H1 (cell line): ENCODE data around the gene MSN. TPM values are rescaled to one million over a fixed set of nuclear protein-coding genes. Genes with fewer than 3 reads are reported as not detected.

ENCODE experiments used
- CTCF ChIA-PET: fragments of 300-600 bp; sonication (Branson Sonifier 250); formaldehyde crosslinking; loops from one replicate; lab custom pipeline; 2021; ENCODE audit not compliant: partially characterized antibody; lab: Charles Lee
- POLR2A ChIA-PET: fragments of 300-600 bp; sonication (Branson Sonifier 250); formaldehyde crosslinking; loops from one replicate; lab custom pipeline; 2021; ENCODE audit warnings: inconsistent platforms; ENCODE audit not compliant: partially characterized antibody; lab: Charles Lee
- DNase-seq, 2 experiments: peaks; one replicate each; pipeline versions ENCODE4 v3.0.0 to v3.0.0-alpha.2; 2010 to 2022; ENCODE audit warnings: low spot score in 2 of 2, low read depth in 1 of 2, mixed read lengths in 1 of 2
- FAIRE-seq: peaks from 2 replicates; lab custom pipeline; 2011; peaks lifted over from hg19 to GRCh38; lab: Jason Lieb, UNC
- H2AFZ ChIP-seq: 2 replicates; pipeline ENCODE4 v1.8.1; 2012; ENCODE audit warnings: low read length, inconsistent platforms
- H2AK5ac ChIP-seq: 2 replicates; pipeline ENCODE4 v1.6.1; 2013; ENCODE audit warnings: low read depth, low read length
- H2BK120ac ChIP-seq: replicated peaks from 2 replicates; pipeline ENCODE3; 2013; ENCODE audit warnings: low read depth, low read length, inconsistent platforms
- H2BK12ac ChIP-seq: 2 replicates; pipeline ENCODE4 v1.6.1; 2013; ENCODE audit warnings: low read depth, low read length
- H2BK15ac ChIP-seq: 2 replicates; pipeline ENCODE4 v1.6.1; 2013; ENCODE audit warnings: low read length
- H2BK20ac ChIP-seq: 2 replicates; pipeline ENCODE4 v1.6.1; 2013; ENCODE audit warnings: low read length
- H2BK5ac ChIP-seq: 2 replicates; pipeline ENCODE4 v1.6.1; 2013; ENCODE audit warnings: low read depth, low read length
- H3K14ac ChIP-seq: 2 replicates; pipeline ENCODE4 v1.6.1; 2013; ENCODE audit warnings: inconsistent platforms; ENCODE audit not compliant: insufficient read length
- H3K18ac ChIP-seq: 2 replicates; pipeline ENCODE4 v1.6.1; 2013; ENCODE audit warnings: low read length; ENCODE audit errors: extremely low read depth
- H3K23ac ChIP-seq: 2 replicates; pipeline ENCODE4 v1.6.1; 2013; ENCODE audit warnings: inconsistent platforms; ENCODE audit not compliant: insufficient read length
- H3K23me2 ChIP-seq: 2 replicates; pipeline ENCODE4 v1.6.1; 2013; ENCODE audit warnings: low read depth, low read length
- H3K27ac ChIP-seq: 2 replicates; pipeline ENCODE4 v1.6.1; 2011; ENCODE audit warnings: low read depth, low read length, inconsistent platforms
- H3K27me3 ChIP-seq, 4 experiments: replicated peaks in 1 of 4; 1 replicate in 1 of 4; 2 replicates in 3 of 4; pipeline versions ENCODE4 v1.6.1 to v1.8.1; 2011 to 2013; ENCODE audit warnings: low read length in 3 of 4, mild to moderate bottlenecking in 3 of 4, inconsistent platforms in 2 of 4, mixed read lengths in 2 of 4, moderate library complexity in 1 of 4; ENCODE audit not compliant: control insufficient read depth in 3 of 4, insufficient read depth in 3 of 4; ENCODE audit errors: extremely low read depth in 1 of 4
- H3K36me3 ChIP-seq, 4 experiments: 2 replicates each; pipeline versions ENCODE4 v1.6.1 to v1.8.1; 2011 to 2013; ENCODE audit warnings: mild to moderate bottlenecking in 4 of 4, low read length in 3 of 4, moderate library complexity in 2 of 4, control low read depth in 1 of 4, inconsistent platforms in 1 of 4; ENCODE audit not compliant: insufficient read depth in 4 of 4, control insufficient read depth in 2 of 4
- H3K4ac ChIP-seq: replicated peaks from 2 replicates; pipeline ENCODE3; 2013; ENCODE audit warnings: low read length, low read depth, mixed read lengths, inconsistent platforms; ENCODE audit not compliant: insufficient read length
- H3K4me1 ChIP-seq, 4 experiments: replicated peaks in 1 of 4; 1 replicate in 1 of 4; 2 replicates in 3 of 4; pipeline versions ENCODE4 v1.6.1 to v1.8.1; 2011 to 2013; ENCODE audit warnings: low read length in 3 of 4, inconsistent platforms in 2 of 4, mixed read lengths in 1 of 4; ENCODE audit not compliant: insufficient read depth in 4 of 4, control insufficient read depth in 3 of 4
- H3K4me2 ChIP-seq, 2 experiments: 2 replicates each; pipeline versions ENCODE4 v1.6.1 to v1.8.1; 2011 to 2013; ENCODE audit warnings: low read depth in 2 of 2, low read length in 2 of 2, control low read depth in 1 of 2, inconsistent platforms in 1 of 2, mild to moderate bottlenecking in 1 of 2; ENCODE audit not compliant: insufficient read depth in 1 of 2
- H3K4me3 ChIP-seq, 4 experiments: fragments of 200-600, 300-600 bp in 1 of 4; sonication (generic), shearing (Covaris generic), sonication (Bioruptor Twin) in 1 of 4; 2 replicates each; pipeline versions ENCODE4 v1.5.1 to v1.8.1; 2011 to 2016; ENCODE audit warnings: low read length in 4 of 4, low read depth in 3 of 4, control low read depth in 2 of 4, inconsistent platforms in 2 of 4, mild to moderate bottlenecking in 2 of 4, mixed read lengths in 1 of 4, moderate library complexity in 1 of 4; ENCODE audit not compliant: insufficient read depth in 2 of 4; ENCODE audit errors: extremely low read depth in 1 of 4
- H3K56ac ChIP-seq: replicated peaks from 2 replicates; pipeline ENCODE3; 2013; ENCODE audit warnings: low read depth, mild to moderate bottlenecking, mixed read lengths, low read length, inconsistent platforms; ENCODE audit not compliant: insufficient read length
- H3K79me1 ChIP-seq: 2 replicates; pipeline ENCODE4 v1.6.1; 2013; ENCODE audit warnings: low read depth, low read length, control low read depth
- H3K79me2 ChIP-seq, 2 experiments: 2 replicates each; pipeline versions ENCODE4 v1.6.1 to v1.8.1; 2012 to 2013; ENCODE audit warnings: low read length in 2 of 2, mild to moderate bottlenecking in 2 of 2, inconsistent platforms in 1 of 2; ENCODE audit not compliant: insufficient read depth in 2 of 2, control insufficient read depth in 1 of 2
- H3K9ac ChIP-seq, 4 experiments: replicated peaks in 1 of 4; 1 replicate in 1 of 4; 2 replicates in 3 of 4; pipeline versions ENCODE4 v1.6.1 to v1.8.1; 2011 to 2013; ENCODE audit warnings: low read depth in 3 of 4, low read length in 3 of 4, control low read depth in 2 of 4, mild to moderate bottlenecking in 2 of 4, moderate library complexity in 2 of 4, inconsistent platforms in 1 of 4; ENCODE audit errors: extremely low read depth in 1 of 4
- H3K9me3 ChIP-seq, 2 experiments: 2 replicates each; pipeline versions ENCODE4 v1.6.1 to v1.8.1; 2012 to 2013; ENCODE audit warnings: mild to moderate bottlenecking in 2 of 2, moderate library complexity in 2 of 2, control low read depth in 1 of 2, inconsistent platforms in 1 of 2, low read depth in 1 of 2, low read length in 1 of 2, mixed read lengths in 1 of 2; ENCODE audit not compliant: insufficient read depth in 2 of 2
- H4K20me1 ChIP-seq, 2 experiments: replicated peaks in 1 of 2; 2 replicates each; pipeline versions ENCODE3 to v1.8.1; 2011 to 2013; ENCODE audit warnings: inconsistent platforms in 2 of 2, low read length in 2 of 2, mild to moderate bottlenecking in 1 of 2; ENCODE audit not compliant: insufficient read depth in 2 of 2, control insufficient read depth in 1 of 2
- H4K5ac ChIP-seq: 2 replicates; pipeline ENCODE4 v1.6.1; 2013; ENCODE audit warnings: low read length, low read depth, mixed read lengths, inconsistent platforms; ENCODE audit not compliant: insufficient read length
- H4K8ac ChIP-seq: 2 replicates; pipeline ENCODE4 v1.8.0; 2013; ENCODE audit warnings: mild to moderate bottlenecking, moderate library complexity, low read length, inconsistent platforms; ENCODE audit not compliant: insufficient read depth; ENCODE audit errors: extremely low read depth
- H4K91ac ChIP-seq: replicated peaks from 2 replicates; pipeline ENCODE3; 2013; ENCODE audit warnings: low read length, mixed read lengths, inconsistent platforms; ENCODE audit not compliant: insufficient read length
- ASH2L ChIP-seq: fragments of 200-600, 300-600 bp; sonication (generic); IDR thresholded peaks from one replicate; pipeline ENCODE4 v1.7.1; 2017; ENCODE audit warnings: low read length
- BRCA1 ChIP-seq: IDR thresholded peaks from 2 replicates; pipeline ENCODE4 v1.6.1; 2012; ENCODE audit warnings: low read depth, low read length, improper control_type of control experiment
- CHD2 ChIP-seq: IDR thresholded peaks from 2 replicates; pipeline ENCODE4 v1.6.1; 2012; ENCODE audit warnings: low read length, improper control_type of control experiment
- EGR1 ChIP-seq: IDR thresholded peaks from 2 replicates; pipeline ENCODE4 v1.6.1; 2011; ENCODE audit warnings: low read depth, low read length, borderline replicate concordance
- EZH2 ChIP-seq: fragments of 200-600 bp; sonication (generic); IDR thresholded peaks from 2 replicates; pipeline ENCODE4 v1.7.1; 2012; ENCODE audit warnings: low read depth, mild to moderate bottlenecking, moderate library complexity, low read length, inconsistent platforms; ENCODE audit not compliant: severe bottlenecking
- HDAC2 ChIP-seq, 2 experiments: fragments of 300-600 bp in 1 of 2; sonication (generic) in 1 of 2; IDR thresholded peaks; 2 replicates each; pipeline ENCODE4 v1.6.1; 2011 to 2012; ENCODE audit warnings: low read depth in 2 of 2, low read length in 2 of 2, mild to moderate bottlenecking in 2 of 2, moderate library complexity in 2 of 2, borderline replicate concordance in 1 of 2, inconsistent platforms in 1 of 2
- KDM4A ChIP-seq: IDR thresholded peaks from one replicate; pipeline ENCODE4 v1.7.1; 2012; ENCODE audit warnings: low read depth, mild to moderate bottlenecking, moderate library complexity, low read length, inconsistent platforms; ENCODE audit not compliant: severe bottlenecking
- NANOG ChIP-seq: IDR thresholded peaks from 2 replicates; pipeline ENCODE4 v1.6.1; 2011; ENCODE audit warnings: low read length, low read depth, mild to moderate bottlenecking, inconsistent platforms; ENCODE audit not compliant: insufficient read depth, poor library complexity, severe bottlenecking
- NRF1 ChIP-seq: IDR thresholded peaks from 2 replicates; pipeline ENCODE4 v1.6.1; 2011; ENCODE audit warnings: mild to moderate bottlenecking, low read depth, low read length, improper control_type of control experiment
- POLR2A ChIP-seq, 2 experiments: IDR thresholded peaks; 1 replicate in 1 of 2; 2 replicates in 1 of 2; pipeline ENCODE4 v1.6.1; 2011; ENCODE audit warnings: low read depth in 2 of 2, low read length in 2 of 2, mild to moderate bottlenecking in 2 of 2; ENCODE audit errors: control extremely low read depth in 1 of 2
- RNF2 ChIP-seq: fragments of 200-900, 300-1000 bp; sonication (generic); IDR thresholded peaks from 2 replicates; pipeline ENCODE4 v1.7.1; 2016; ENCODE audit warnings: borderline replicate concordance, low read depth, mild to moderate bottlenecking, antibody characterized with exemption, low read length; ENCODE audit not compliant: poor library complexity, severe bottlenecking; ENCODE audit errors: missing control alignments
- SIRT6 ChIP-seq: IDR thresholded peaks from one replicate; pipeline ENCODE4 v1.7.1; 2012; ENCODE audit warnings: low read length, inconsistent platforms
- SIX5 ChIP-seq: IDR thresholded peaks from 2 replicates; pipeline ENCODE4 v1.6.1; 2011; ENCODE audit warnings: mild to moderate bottlenecking, low read depth, low read length
- SP1 ChIP-seq: IDR thresholded peaks from 2 replicates; pipeline ENCODE4 v1.6.1; 2011; ENCODE audit warnings: low read depth, low read length
- SP4 ChIP-seq: IDR thresholded peaks from 2 replicates; pipeline ENCODE4 v1.6.1; 2012; ENCODE audit warnings: low read length, inconsistent platforms
- SRF ChIP-seq: IDR thresholded peaks from 2 replicates; pipeline ENCODE4 v1.6.1; 2011; ENCODE audit warnings: mild to moderate bottlenecking, low read depth, low read length, moderate library complexity
- WGBS, 2 experiments: shearing (Covaris generic) in 1 of 2; methylation state at CpG; one replicate each; pipeline versions ENCODE4 v1.1.6 to v1.1.7; 2013 to 2015; ENCODE audit warnings: low lambda C conversion rate in 2 of 2, mixed read lengths in 2 of 2, inconsistent platforms in 1 of 2, low coverage in 1 of 2, missing lambda C conversion rate in 1 of 2; ENCODE audit not compliant: insufficient replicate concordance in 2 of 2, insufficient coverage in 1 of 2, insufficient read length in 1 of 2; ENCODE audit errors: extremely low coverage in 1 of 2, missing lambda C conversion rate in 1 of 2; 5-methylcytosine and 5-hydroxymethylcytosine counted together
- polyA plus RNA-seq, 7 experiments: library from polyadenylated mRNA; depleted of rRNA in 3 of 7; stranded (reverse) in 5 of 7; unstranded in 2 of 7; fragments of >200 nt in 5 of 7; fragments of 200-250 nt in 2 of 7; gene quantifications; 1 replicate in 5 of 7; 2 replicates in 1 of 7; 4 replicates in 1 of 7; pipeline versions ENCODE4 v1.2.1 to v1.2.3, GENCODE V29; 2011 to 2013; ENCODE audit warnings: missing spikeins in 2 of 7, mixed read lengths in 2 of 7
- total RNA-seq: library from RNA; stranded (reverse); fragmentation: NEBNext Ultra II Directional; extraction: Animal tissue kit (Norgen Biotek cat#: 25700); gene quantifications from 2 replicates; pipeline ENCODE4 v1.2.1, GENCODE V29; 2021

The MSN gene
- total and polyA plus RNA-seq, 2 of the 8 experiments (the other 6 are each of a cell fraction or from before 2014, with no cell fraction given): 112 to 133 TPM

DNA sequence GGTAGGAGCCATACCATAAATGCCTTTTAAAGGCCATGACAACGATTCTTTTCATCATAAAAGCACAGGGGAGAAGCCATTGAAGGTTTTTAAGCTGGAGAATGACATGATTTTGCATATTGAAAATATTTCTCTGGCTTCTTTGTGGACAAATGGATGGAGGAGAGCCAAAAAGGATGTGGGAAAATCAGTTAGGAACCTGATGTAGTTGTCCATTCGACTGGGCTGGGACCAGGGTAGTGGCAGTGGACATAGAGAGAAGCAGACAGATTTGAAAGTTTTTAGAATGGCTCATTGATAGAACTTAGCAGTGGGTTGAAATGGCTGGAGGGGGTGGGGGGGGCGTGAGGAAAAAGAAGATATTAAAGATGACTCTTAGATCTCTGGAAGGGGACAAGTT lies 19.7 kb upstream of the MSN start:
- no peaks in the 10 kb centered on the region for H3K36me3 ChIP-seq
- CTCF ChIA-PET: no interaction called here
- H4K8ac ChIP-seq: no peak overlapping the region
- no peaks in the 10 kb centered on the region for H3K79me2 ChIP-seq
- no peak overlapping the region for H3K4ac ChIP-seq
- no peaks in the 10 kb centered on the region for H3K4me1 ChIP-seq
- H2BK5ac ChIP-seq: no peak overlapping the region
- no peak overlapping the region for H2AK5ac ChIP-seq
- no peak overlapping the region for H3K18ac ChIP-seq
- no peaks in the 10 kb centered on the region for H4K20me1 ChIP-seq
- H3K23ac ChIP-seq: no peak overlapping the region
- no peak overlapping the region for H3K56ac ChIP-seq
- H3K14ac ChIP-seq: no peak overlapping the region
- H3K4me3 ChIP-seq: no peak overlapping the region
- no peak overlapping the region for H2AFZ ChIP-seq
- H2BK12ac ChIP-seq: no peak overlapping the region
- H2BK15ac ChIP-seq: no peak overlapping the region
- H3K27me3 ChIP-seq: no peaks in the 10 kb centered on the region
- H4K91ac ChIP-seq: no peak overlapping the region
- H3K4me2 ChIP-seq: no peak overlapping the region
- no peak overlapping the region for H2BK120ac ChIP-seq
- no peak overlapping the region for H3K9ac ChIP-seq
- no peaks in the 10 kb centered on the region for H3K23me2 ChIP-seq
- H3K27ac ChIP-seq: no peak overlapping the region
- 75% methylated on average over 3 of the region's 3 CpGs; no CpG with 5 or more reads in 1 of the 2 experiments for WGBS, 2 experiments
- H2BK20ac ChIP-seq: no peak overlapping the region
- FAIRE-seq: no peak
- no peaks in the 10 kb centered on the region for H3K9me3 ChIP-seq
- no peak overlapping the region for H4K5ac ChIP-seq
- DNase-seq: no peak
- POLR2A ChIA-PET: no interaction called here
- no peaks in the 10 kb centered on the region for H3K79me1 ChIP-seq
- TF ChIP-seq SIX5 (no peak), NANOG (no peak), EZH2 (no peak), BRCA1 (no peak), SRF (no peak), POLR2A (IDR thresholded peaks at IDR 0.05; ENCODE audit: control extremely low read depth in 1 of 2, low read depth in 2 of 2, low read length in 2 of 2) (no peak), SIRT6 (no peak), HDAC2 (IDR thresholded peaks at IDR 0.05; ENCODE audit: borderline replicate concordance in 1 of 2, low read depth in 2 of 2, low read length in 2 of 2) (no peak), ASH2L (no peak), SP1 (no peak), RNF2 (no peak), CHD2 (no peak), SP4 (no peak), EGR1 (no peak), KDM4A (no peak), NRF1 (no peak)
